HG03095 (cell line): ENCODE measurements around the gene CHMP2A.
"Not testable (repeated sequence)": the region's sequence is repeated elsewhere in the genome, so short reads cannot be mapped to it uniquely, and the experiment has no call there.

Experiments used
- ATAC-seq: cut with Tn5 transposase; IDR thresholded peaks from one replicate; pipeline ENCODE4 v1.9.1; 2021; ENCODE audit warnings: moderate library complexity; ENCODE audit not compliant: unreplicated experiment

The CHMP2A gene

DNA sequence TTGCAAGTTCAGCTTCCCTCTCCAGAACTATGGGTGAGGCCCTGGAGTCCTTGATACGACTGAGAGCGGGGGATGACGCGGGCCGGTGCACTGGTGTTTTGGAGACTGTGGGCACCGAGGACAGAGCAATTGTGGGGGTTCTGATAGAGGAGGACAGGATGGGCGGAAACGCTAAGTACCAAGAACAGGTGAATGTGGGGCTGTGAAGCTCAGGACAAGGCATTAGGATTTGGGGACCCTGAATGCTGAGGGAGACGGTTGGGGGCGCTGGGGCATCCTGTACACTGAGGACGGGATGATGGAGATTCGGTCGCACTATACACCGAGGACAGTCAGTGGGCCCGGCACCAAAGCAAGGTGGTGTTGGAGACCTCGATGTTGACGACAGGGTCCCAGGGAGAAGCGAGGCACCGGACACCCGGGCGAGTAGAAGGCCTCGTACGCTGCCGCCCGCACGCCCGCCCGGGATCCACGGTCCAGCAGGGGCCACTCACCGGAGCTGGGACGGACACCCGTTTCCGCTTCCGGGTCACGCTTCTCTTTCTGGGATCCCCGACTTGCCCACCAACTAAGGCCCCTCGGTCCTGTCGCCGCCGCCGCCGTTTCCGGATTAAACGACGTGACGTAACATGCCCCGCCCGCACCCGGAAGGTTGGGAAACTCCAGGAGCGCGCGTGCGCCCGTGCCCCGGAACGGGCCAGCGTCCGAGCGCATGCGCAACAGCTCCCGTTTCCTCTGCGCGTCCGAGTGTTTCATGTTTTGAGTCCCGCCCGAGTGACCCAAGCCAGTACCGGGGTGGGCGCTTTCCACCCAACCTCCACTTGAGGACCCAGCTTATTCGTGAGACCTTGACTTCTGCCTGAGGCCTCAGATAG is at the start of gene CHMP2A:
Gene CHMP2A, minus strand, starts transcription at position 612 of the 875 bp plus-strand sequence. CDS start 893 bp downstream, outside the sequence.
- ATAC-seq = peak; percentile 22

DNA sequence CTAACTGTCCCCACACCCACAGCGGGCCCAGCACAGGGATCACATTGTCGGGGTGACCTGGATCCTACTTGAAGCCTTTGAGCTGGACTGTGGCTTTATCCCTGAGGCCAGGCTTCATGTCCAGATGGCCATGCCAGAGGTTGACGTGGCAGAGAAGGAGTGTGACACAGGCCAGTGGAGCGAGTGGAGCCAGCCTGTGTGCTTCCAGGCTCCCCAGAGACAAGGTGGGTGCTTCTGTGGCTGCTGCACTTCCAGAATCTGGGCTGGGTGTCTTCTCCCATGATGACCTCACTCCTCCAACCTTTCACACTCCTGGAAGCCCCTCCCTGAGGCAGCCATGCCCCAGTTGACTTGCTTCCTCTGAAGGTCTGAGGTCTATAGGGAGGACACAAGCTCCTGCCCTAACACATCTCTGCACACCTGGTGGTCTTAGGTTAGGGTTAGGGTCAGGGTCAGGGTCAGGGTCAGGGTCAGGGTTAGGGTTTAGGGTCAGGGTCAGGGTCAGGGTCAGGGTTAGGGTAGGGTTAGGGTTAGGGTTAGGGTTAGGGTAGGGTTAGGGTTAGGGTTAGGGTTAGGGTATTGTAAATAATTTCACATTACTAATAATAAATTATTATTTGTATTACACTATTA is 31.3 kb upstream of the CHMP2A start:
- ATAC-seq = no peak

DNA sequence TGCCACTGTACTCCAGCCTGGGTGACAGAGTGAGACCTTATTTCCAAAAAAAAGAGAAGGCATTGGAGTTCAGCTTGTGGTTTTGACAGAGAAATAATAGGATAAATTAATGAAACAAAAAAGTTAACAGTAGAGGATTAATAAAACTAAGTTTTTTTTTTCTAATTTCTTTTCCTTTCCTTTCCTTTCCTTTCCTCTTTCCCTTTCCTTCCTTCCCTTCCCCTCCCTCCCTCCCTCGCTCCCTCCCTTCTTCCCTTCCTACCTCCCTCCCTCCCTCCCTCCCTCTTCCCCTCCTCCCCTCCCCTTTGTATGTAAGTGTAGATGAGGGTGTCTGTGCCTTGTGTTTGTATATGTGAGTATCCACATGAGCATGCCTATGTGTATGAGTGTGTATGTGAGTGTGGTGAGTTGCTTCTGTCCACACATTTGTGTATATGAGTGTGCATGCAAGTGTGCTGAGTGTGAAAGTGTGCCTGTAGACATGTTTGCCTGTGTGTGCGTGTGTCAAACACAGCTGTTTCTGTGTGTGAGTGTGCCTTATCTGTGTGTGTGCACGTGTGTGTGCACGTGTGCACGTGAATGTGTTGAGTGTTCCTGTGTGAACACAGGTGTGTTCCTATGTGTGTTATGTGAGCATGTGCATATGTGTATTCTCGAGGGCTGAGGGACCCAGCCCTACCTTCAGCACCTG is 30.7 kb upstream of the CHMP2A start:
- ATAC-seq = no peak

DNA sequence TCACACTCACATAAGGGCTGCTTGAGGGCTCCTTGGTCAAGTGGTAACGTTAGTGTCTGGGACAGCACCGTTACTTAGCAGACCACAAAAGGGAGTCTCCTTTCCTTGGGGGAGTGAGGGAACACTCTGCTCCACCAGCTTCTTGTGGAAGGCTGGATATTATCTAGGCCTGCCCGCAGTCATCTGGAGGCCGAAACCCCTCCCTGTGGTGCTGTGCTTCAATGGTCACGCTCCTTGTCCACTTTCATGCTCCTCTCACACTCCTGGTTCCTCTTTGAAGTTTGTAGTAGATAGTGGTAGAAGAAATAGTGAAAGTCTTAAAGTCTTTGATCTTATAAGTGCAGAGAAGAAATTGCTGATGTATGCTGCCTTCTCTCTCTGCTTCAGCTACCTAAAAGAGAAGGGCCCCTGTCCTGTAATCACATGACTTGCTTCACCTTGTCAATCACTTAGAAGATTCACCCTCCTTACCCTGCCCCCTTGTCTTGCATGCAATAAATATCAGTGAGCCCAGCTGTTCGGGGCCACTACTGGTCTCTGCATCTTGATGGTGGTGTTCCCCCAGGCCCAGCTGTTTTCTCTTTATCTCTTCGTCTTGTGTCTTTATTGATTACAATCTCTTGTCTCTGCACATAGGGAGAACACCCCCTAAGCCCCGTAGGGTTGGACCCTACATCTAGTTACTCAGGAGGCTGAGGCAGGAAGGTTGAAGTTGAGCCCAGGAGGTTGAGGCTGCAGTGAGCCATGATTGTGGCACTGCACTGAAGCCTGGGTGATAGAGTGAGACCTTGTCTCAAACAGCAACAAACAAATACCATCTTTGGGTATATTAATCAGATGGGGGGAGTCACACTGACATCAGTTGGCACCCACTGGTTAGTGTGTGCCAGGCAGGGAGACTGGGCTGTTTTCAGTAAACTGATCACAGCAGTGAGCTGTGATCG is 29.9 kb upstream of the CHMP2A start:
- no peak for ATAC-seq

DNA sequence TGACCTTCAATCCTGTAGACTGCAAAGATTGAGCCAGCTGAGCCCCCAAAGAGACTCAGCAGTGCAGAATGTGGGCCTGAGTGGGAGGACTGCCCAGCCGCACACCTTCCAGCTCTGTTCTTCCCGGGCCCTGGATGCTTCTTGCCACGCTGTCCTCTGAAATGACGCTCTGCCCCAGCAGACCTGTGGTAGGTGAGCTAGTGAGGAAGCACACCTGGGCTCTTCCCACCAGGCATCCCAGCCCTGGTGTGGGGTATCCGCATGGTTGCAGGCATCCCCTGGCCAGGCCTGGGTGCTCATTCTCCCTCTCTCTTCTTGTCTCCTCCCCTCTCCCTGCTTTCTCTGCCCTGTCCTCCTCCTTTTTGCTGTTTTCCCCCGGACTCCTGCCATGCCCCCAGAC is 28.1 kb upstream of the CHMP2A start:
- no peak for ATAC-seq

DNA sequence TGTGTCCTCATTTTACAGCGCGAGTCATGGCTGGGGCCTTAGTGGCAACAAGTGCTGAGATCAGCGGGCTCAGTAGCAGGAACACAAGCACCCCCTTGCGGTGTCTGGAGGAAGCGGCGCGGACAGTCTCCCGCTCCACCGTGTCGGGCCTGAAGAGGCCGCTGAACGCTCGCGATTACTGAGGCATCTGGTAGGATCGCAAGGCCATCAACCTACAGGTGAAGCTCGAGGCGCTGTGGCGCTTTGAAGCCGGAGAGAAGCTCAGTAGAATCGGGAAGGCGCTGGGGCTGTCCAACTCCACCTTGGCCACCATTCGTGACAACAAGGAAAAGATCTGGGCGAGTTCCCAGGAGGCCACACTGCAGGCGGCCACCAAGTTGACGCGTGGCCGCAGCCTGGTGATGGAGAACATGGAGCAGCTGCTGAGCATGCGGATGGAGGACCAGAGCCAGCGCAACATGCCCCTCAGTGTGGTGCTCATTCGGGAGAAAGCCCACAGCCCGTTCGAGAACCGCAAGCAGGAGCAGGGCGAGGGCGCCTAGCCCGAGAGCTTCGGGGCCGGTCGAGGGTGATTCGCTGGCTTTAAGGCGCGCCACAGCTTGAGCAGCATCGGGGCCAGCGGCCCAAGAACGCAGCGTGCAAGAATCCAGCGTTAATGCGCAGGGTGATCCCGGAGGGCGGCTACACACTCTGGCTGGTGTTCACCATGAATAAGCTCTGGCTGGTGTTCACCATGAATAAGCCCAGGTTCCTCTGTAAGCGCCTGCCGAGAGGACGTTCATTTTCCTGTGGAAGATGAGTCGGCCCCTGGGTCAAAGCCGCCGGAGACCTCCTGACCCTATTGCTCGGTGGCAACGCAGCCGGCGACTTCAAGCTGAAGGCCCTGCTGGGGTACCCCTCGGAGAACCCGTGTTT is 26.6 kb upstream of the CHMP2A start:
- ATAC-seq = peak; percentile 72

DNA sequence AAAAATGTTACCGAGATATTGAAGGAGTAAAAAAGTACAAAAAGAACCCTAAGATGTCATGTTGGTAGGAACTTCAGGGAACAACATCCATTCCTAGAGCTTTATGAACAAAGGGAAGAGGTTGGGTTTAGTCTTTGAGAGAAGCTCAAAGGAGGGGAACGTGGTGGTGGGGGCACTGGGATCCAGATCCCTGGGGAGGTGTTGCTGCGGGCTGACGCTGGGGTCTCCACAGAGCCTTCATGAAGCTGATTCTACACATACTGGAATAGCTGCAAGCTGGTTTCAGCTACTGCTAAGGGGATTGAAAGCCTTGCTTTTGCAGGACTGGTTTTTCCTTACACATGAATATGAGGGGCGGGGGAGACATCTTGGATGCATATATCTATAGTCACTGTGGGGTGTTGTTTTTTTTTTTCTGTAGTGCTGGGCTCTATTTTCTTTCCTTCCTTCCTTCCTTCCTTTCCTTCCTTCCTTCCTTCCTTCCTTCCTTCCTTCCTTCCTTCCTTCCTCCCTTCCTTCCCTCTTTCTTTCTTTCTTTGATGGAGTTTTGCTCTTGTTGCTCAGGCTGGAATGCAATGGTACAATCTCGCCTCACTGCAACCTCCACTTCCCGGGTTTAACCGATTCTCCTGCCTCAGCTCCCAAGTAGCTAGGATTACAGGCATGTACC is 24.7 kb upstream of the CHMP2A start:
- ATAC-seq = no peak

DNA sequence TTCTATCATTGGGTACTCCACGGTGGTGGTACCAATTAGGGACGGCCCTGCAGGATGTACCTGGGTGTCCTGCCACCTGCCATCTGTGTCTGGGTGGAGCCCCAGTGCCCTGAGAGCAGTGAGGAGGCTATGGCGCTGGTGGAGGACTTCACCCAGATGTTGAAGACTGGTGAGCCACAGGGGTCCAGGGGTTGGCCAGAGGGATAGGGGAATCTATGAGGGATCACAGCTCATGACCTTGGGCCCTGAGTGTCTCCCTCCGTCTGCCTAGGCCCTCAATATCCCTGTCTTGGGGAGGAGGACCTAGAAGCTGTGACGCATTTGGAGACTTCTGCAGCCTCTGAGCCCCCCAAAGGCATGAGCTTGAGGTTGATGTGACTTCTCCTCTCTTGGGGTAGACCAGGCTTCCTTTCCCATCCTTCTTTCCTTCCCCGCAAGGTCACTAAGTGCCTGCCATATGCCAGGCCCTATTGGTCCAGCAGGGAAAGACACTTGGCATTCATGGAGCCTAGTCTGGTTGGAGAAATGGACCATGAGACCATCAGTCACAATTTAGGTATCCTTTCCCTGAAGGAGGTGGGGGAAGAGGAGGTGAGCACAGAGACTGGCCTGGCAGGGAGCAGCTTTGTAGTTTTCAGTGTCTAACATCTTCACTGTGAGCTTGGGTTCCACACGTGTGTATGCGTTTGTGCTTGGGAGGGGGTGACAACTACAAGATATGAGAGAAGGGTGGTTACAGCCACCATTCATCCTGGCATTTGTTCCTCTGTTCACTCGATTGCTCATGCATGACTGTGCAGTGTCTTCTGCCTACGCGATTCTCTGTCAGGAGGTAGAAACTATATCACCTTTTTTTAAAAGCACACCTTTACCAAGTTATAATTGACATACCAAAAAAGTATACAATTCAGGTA is 23.4 kb upstream of the CHMP2A start:
- ATAC-seq = no peak

DNA sequence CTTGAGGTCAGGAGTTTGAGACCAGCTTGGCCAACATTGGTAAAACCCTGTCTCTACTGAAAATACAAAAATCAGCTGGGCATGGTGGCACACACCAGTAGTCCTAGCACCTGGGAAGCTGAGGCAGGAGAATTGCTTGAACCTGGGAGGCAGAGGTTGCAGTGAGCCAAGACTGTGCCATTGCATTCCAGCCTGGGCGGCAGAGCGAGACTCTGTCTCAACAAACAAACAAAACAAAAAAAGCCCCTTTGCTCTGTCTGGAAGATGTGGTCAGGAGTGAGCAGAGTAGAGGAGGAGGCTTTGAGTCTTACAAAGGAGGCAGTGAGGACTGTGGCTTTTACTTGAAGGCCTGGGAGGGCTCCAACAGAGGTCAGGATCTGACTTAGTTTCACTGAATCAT is 22.7 kb upstream of the CHMP2A start:
- not testable (repeated sequence) for ATAC-seq

DNA sequence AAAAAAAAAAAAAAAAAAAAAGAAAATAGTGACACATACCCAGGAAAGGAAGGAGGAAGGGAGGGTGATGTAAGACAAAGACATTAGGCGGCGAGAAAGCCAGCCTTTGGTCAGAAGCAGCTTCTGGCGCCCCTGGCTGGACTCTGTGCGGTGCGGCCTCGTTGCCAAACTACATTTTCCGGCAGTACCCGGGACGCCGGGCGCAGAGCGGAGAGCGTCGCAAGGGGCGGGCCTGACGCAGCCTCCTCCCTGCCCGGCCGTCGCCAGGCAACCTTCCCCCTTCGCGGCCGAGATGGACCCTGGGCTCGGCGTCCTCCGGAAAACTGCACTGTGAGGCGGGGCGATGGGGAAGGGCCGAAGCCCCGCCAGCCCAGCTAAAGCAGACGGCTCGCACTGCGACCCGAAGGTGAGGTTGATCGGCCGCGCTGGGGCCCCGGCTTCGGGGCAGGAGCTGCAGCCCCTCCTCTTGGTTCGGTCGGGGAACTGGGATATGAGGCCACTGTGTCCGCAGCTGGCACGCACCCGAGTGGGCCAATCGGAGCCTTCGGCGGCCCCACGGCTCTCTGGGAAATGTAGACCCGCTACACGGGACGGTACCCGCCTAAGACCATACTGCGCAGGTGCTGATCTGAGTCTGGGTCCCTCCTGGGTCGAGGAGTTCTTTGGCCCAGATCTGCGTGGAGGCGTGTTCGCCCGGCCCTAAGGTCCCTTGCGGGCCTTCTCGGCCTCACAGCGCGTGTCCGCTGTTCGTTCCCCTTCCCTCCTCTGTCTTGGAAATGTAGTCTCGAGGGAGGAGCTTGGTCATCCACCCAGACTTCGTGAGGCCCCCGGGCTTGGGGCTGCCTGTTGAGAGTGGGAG is 20.5 kb upstream of the CHMP2A start:
- ATAC-seq = peak; percentile 42

DNA sequence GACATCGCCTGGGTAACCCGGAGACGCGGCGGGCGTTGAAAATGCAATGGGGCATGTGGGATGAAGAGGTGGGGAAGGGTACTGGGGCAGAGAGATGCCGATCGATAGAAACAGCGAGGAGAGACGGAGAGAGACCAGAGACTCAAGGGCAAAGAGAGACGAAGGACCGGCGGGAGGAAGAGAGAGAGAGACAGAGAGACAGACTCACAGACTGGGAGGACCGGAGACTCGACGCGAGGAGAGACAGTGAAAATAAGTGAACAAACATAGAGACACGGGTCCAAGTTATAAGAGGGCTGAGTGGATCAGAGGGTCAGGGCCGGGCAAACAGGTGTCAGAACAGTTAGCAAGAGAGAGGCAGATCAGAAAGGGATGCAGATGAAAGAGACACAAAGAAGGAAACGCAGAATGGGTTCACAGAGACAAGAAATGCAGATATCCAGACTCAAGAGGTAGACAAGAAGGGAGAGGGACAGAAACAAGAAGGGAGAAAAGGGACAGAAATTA is 18.8 kb upstream of the CHMP2A start:
- no peak for ATAC-seq

DNA sequence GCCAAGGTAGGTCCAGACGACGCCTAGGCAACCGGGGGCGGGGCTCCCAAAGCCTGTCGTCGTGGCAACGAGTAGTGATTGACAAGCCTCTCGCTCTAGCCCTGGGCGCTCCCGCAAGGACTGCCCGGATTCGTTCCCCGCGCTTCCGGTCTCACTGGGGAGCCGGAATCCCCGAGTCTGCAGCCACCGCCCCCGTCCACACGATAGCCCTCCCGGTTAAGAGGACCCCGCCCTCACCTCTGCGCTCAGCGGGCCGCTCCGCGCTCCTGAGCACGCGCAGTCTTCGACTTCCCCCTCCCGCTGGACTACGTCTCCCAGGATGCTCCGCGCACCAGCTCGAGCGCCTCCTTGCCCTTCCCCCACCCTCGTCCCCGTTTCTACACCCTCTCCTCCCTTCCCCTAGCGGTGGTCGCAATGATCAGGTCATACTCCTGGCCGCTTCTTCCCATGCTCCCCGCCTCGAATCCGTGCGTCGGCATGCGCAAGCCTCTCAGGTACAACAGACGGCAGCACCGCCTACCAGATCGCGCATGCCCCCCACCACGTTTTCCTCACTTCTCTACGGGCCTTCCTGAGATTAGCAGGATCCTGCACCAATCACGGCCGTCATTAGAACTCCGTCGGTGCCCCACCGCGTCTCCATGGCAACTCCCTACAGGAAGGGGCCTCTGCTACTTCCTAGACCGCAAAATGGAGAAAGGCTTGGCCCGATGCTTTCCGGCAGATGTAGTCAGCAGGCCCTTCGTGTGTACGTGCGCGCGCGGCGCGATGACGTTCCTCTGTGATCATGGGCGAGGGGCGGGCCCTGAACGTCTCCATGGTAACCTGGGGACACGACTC is 18.1 kb upstream of the CHMP2A start, which contains the start of gene MZF1:
Gene MZF1, minus strand, starts transcription at position 518 of the 840 bp plus-strand sequence. CDS start 1,946 bp downstream, outside the sequence.
- peak; percentile 50 for ATAC-seq

DNA sequence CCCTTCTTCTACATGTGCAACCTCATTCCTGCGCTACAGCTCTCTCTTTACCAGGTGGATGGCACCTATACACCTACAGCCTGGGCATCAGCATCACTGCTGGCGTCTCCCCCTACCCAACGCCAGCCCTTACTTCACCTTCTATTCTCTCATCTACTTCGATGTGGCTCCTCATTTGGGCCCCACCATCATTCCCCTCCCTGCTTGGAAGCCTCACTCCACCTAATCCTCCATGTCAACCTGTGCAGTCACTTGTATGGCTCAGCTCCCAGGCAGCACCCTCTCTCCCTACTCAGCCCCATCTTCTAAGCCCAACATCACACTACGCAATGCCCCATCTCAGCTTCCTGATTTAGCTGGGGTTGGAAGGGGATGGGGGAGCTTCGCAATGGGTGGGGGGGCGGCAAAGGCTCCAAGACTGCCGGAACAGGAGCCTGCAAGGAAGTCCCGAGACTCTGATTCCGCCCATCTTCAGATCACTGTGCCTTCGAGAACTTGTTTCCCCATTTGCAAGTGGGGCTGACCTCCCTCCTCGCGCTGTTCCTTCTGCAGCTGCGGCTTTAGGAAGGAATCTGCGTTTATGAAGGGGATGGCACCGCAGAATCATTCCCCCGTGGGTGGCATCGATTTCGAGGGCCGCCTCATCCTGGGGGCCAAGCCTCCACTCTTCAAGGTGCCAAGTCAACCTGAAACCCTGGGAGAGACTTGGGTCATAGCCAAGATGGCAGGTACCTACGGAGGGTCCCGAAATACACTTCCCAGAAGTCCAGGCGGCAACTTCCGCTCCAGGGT is 17.3 kb upstream of the CHMP2A start:
- no peak for ATAC-seq

DNA sequence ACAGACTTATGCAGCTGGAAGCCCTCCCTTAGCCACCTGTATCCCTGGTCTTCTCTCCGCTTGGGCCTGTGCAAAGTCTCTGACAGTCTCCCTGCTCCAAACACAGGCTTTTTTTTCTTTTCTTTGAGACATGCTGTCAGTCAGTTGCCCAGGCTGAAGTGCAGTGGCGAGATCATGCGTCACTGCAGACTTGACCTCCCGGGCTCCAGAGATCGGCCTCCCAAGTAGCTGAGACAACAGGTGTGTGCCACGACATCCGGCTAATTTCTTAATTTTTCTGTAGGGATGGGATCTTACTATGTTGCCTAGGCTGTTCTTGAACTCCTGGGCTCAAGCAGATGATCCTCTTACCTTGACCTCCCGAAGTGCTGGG is 16.7 kb upstream of the CHMP2A start:
- ATAC-seq = no peak
